Panc1 (cell line): ENCODE data around the gene THUMPD3.

Source experiments
- CTCF ChIP-seq: fragments of 450-650 bp; IDR thresholded peaks from 2 replicates; pipeline ENCODE4 v1.5.1; 2017; ENCODE audit warnings: mild to moderate bottlenecking
- POLR2AphosphoS5 ChIP-seq: IDR thresholded peaks from 2 replicates; pipeline ENCODE4 v1.6.1; 2012; ENCODE audit warnings: mild to moderate bottlenecking, low read depth, low read length, moderate library complexity
- TCF7L2 ChIP-seq: IDR thresholded peaks from 2 replicates; pipeline ENCODE4 v1.6.1; 2011; ENCODE audit warnings: mild to moderate bottlenecking, low read depth, low read length, inconsistent platforms

- TF ChIP-seq CTCF = no peak
- no peak for TF ChIP-seq TCF7L2
- no peak for TF ChIP-seq POLR2AphosphoS5
Observed at GRCh38 chr3:9384141-9384828, 21.4 kb downstream of the THUMPD3 start.
